Epithelial cell of proximal tubule (primary cell): ENCODE measurements around the gene PPP2R5A. TPM values are rescaled to one million over a fixed set of nuclear protein-coding genes. Genes with fewer than 3 reads are reported as not detected.

Source experiments
- DNase-seq: peaks from one replicate; pipeline ENCODE4 v3.0.0-alpha.2; 2011; ENCODE audit warnings: low read depth
- H3K4me3 ChIP-seq: 2 replicates; pipeline ENCODE4 v1.5.1; 2011; ENCODE audit warnings: low read depth, mild to moderate bottlenecking, low read length
- CTCF ChIP-seq: conservative IDR thresholded peaks from 2 replicates; pipeline ENCODE4 v1.5.1; 2012; ENCODE audit warnings: low read depth, mild to moderate bottlenecking, low read length
- total RNA-seq: library from RNA; depleted of rRNA; stranded (reverse); fragments of >200 nt; gene quantifications from 2 replicates; pipeline ENCODE4 v1.2.3, GENCODE V29; 2015

Gene PPP2R5A
- total RNA-seq, 1 donor from 2014 or later, result 31.2 TPM

- no peak overlapping the region for H3K4me3 ChIP-seq
- TF ChIP-seq CTCF, result no peak
- no peak for DNase-seq
Measured at GRCh38 chr1:212328248-212328647, 43.0 kb downstream of the PPP2R5A start.

GRCh38 chr1:212329105-212329504 lies 43.9 kb downstream of the PPP2R5A start:
- H3K4me3 ChIP-seq, result no peak overlapping the region
- DNase-seq, result no peak
- no peak for TF ChIP-seq CTCF

GRCh38 chr1:212341090-212341489 lies 55.9 kb downstream of the PPP2R5A start:
- TF ChIP-seq CTCF, result no peak
- DNase-seq, result no peak
- H3K4me3 ChIP-seq, result no peak overlapping the region

GRCh38 chr1:212344905-212345304 lies 59.7 kb downstream of the PPP2R5A start:
- no peak overlapping the region for H3K4me3 ChIP-seq
- TF ChIP-seq CTCF, result no peak
- DNase-seq, result no peak

- TF ChIP-seq CTCF, result no peak
- H3K4me3 ChIP-seq, result no peak overlapping the region
- no peak for DNase-seq
Measured at GRCh38 chr1:212346601-212347000, 61.4 kb downstream of the PPP2R5A start.

- H3K4me3 ChIP-seq, result no peak overlapping the region
- no peak for TF ChIP-seq CTCF
- no peak for DNase-seq
Measured at GRCh38 chr1:212351588-212352362, 66.6 kb downstream of the PPP2R5A start.

- DNase-seq, result no peak
- TF ChIP-seq CTCF, result no peak
- no peak overlapping the region for H3K4me3 ChIP-seq
Measured at GRCh38 chr1:212353181-212353580, 68.0 kb downstream of the PPP2R5A start.
